ENCODE results near the gene CPPED1. TPM values are rescaled to one million over a fixed set of nuclear protein-coding genes. Genes with fewer than 3 reads are reported as not detected.

CPPED1 gene
- total and polyA plus RNA-seq, 7 donors = 2.7 to 6.1 (median 3.5) TPM

DNA sequence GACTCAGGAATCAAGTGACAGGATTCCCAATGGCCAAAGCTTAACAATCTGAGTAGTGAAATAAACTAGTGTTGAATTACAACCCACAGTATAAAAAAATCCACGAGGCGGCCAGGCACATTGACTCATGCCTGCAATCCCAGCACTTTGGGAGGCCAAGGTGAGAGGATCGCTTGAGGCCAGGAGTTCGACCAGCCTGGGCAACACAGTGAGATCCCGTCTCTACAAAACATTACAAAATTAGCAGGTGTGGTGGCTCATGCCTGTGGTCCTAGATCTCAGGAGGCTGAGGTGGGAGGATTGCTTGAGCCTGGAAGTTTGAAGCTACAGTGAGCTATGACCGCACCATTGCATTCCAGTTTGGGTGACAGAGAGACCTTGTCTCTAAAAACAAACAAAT lies 133.8 kb downstream of the CPPED1 start:
- Histone ChIP-seq H3K36me3 (ENCODE audit: insufficient read depth in 1 of 2, low read depth in 1 of 2) (no peaks in the 10 kb centered on the region), H3K27me3 (ENCODE audit: insufficient read depth in 3 of 3, low read length in 2 of 3) (no peaks in the 10 kb centered on the region), H3K27ac (no peak overlapping the region), H3K4me3 (no peak overlapping the region), H3K9me3 (peaks cover 15% of the 10 kb centered on the region), H3K4me1 (no peaks in the 10 kb centered on the region)
- DNase-seq (no peak), ATAC-seq (no peak)
- WGBS, 3 donors = 79 to 91% (median 83%) methylated on average over 6 of the region's 6 CpGs
- intact Hi-C loops (cut with DNase I) = no loop called here
- no peak for TF ChIP-seq CTCF (IDR thresholded peaks at IDR 0.05)

GRCh38 chr16:12667909-12668308 lies 135.8 kb downstream of the CPPED1 start:
- no peaks in the 10 kb centered on the region for H3K27me3 ChIP-seq (ENCODE audit: insufficient read depth in 3 of 3, low read length in 2 of 3)
- DNase-seq (no peak), ATAC-seq (no peak)
- no peaks in the 10 kb centered on the region for H3K4me1 ChIP-seq
- H3K4me3 ChIP-seq = no peak overlapping the region
- intact Hi-C loops (cut with DNase I) = no loop called here
- WGBS, 3 donors = 61 to 75% (median 68%) methylated on average over 3 of the region's 3 CpGs
- H3K27ac ChIP-seq = no peak overlapping the region
- peaks cover 0 to 4% of the 10 kb centered on the region in 2 donors for H3K36me3 ChIP-seq (ENCODE audit: insufficient read depth in 1 of 2, low read depth in 1 of 2)
- no peak for TF ChIP-seq CTCF (IDR thresholded peaks at IDR 0.05)
- H3K9me3 ChIP-seq = peaks cover 15% of the 10 kb centered on the region

DNA sequence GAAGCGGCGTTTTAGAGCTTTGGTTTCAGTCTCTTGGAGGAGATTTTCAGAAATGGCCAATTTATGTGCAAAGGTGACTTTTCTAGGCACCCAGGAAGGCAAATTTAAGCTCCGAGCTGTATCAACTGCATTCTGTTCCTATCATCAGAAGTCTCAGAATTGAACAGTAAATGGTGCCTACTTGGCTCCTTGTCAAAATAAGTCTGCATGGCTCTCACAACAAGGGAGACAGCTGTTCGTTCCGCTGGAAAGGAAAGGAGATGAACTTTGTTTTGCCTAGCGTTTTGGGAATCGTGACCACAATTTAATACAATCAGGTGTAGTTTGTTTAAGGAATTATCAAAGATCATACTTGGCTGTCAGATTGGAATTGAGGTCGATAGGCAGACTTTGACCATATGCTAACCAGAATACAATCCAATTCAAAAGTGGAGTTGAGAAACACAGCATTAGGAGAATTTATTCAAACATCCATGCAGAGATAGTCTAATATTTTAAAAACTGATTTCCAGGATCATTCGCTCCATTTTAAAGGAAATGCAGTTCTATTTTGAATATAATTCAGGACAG lies 139.4 kb downstream of the CPPED1 start:
- Histone ChIP-seq H3K4me3 (no peak overlapping the region), H3K27me3 (ENCODE audit: insufficient read depth in 3 of 3, low read length in 2 of 3) (no peaks in the 10 kb centered on the region), H3K9me3 (peaks cover 15% of the 10 kb centered on the region), H3K36me3 (ENCODE audit: insufficient read depth in 1 of 2, low read depth in 1 of 2) (peaks cover 0 to 4% of the 10 kb centered on the region in 2 donors), H3K27ac (no peak overlapping the region), H3K4me1 (no peaks in the 10 kb centered on the region)
- 47 to 71% (median 53%) methylated on average over 9 of the region's 9 CpGs for WGBS, 3 donors
- TF ChIP-seq CTCF (IDR thresholded peaks at IDR 0.05) = no peak
- intact Hi-C loops (cut with DNase I) = no loop called here
- DNase-seq (no peak), ATAC-seq (no peak)

DNA sequence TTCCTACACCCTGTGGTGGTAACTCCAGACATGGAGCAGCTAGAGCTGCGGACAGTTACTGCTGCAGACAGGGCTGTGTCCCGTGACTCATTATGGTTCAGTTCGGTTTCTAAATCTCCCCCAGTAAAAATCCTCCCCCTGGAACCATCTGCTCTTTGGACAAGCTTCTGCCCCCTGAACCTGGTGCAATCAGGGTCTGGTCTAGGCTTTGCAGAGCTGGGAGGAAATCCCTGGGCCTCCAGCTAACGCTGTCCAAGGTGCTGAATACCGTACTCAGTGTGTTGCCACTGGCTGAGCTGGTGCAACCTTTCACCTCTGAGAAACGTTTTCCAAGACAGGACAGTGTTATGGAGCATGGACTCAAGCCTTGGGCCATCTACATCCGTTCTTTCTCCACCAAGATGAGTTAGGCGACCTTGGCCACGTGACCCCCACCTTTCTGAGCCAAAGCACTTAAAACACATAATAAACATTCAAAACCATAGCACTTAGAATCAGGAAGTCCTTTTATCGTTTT lies 142.0 kb downstream of the CPPED1 start:
- ATAC-seq (no peak), DNase-seq (no peak)
- Histone ChIP-seq H3K4me3 (no peak overlapping the region), H3K36me3 (ENCODE audit: insufficient read depth in 1 of 2, low read depth in 1 of 2) (peaks cover 0 to 4% of the 10 kb centered on the region in 2 donors), H3K27me3 (ENCODE audit: insufficient read depth in 3 of 3, low read length in 2 of 3) (no peaks in the 10 kb centered on the region), H3K4me1 (no peaks in the 10 kb centered on the region), H3K27ac (no peak overlapping the region), H3K9me3 (no peaks in the 10 kb centered on the region)
- 36 to 46% (median 37%) methylated on average over 10 of the region's 10 CpGs for WGBS, 3 donors
- intact Hi-C loops (cut with DNase I) = no loop called here
- TF ChIP-seq CTCF (IDR thresholded peaks at IDR 0.05) = no peak

GRCh38 chr16:12659871-12660270 lies 143.8 kb downstream of the CPPED1 start:
- no peak overlapping the region for H3K4me3 ChIP-seq
- ATAC-seq (no peak), DNase-seq (no peak)
- 43 to 60% (median 56%) methylated on average over 3 of the region's 3 CpGs for WGBS, 3 donors
- H3K36me3 ChIP-seq (ENCODE audit: insufficient read depth in 1 of 2, low read depth in 1 of 2) = peaks cover 0 to 4% of the 10 kb centered on the region in 2 donors
- H3K9me3 ChIP-seq = no peaks in the 10 kb centered on the region
- H3K27me3 ChIP-seq (ENCODE audit: insufficient read depth in 3 of 3, low read length in 2 of 3) = no peaks in the 10 kb centered on the region
- TF ChIP-seq CTCF (IDR thresholded peaks at IDR 0.05) = no peak
- intact Hi-C loops (cut with DNase I) = no loop called here
- H3K27ac ChIP-seq = no peak overlapping the region
- H3K4me1 ChIP-seq = no peaks in the 10 kb centered on the region

Data from psoas muscle (tissue), 8 donors.